G401 (cell line): ENCODE results near the gene F13A1. TPM values are rescaled to one million over a fixed set of nuclear protein-coding genes. Genes with fewer than 3 reads are reported as not detected.

ENCODE experiments used
- DNase-seq: peaks from one replicate; pipeline ENCODE4 v3.0.0-alpha.2; 2015; ENCODE audit warnings: low spot score
- in situ Hi-C: cut with HindIII; loops from 2 replicates; pipeline ENCODE4 v1.10.0; 2016; ENCODE audit warnings: low sequenced_read_pairs, mixed read lengths
- total RNA-seq: library from RNA; depleted of rRNA; stranded (reverse); fragments of >200 nt; shearing (Covaris generic); gene quantifications from 2 replicates; pipeline ENCODE4 v1.2.3, GENCODE V29; 2014

Gene F13A1
- total RNA-seq, 1 experiment from 2014 or later, result not detected

DNA sequence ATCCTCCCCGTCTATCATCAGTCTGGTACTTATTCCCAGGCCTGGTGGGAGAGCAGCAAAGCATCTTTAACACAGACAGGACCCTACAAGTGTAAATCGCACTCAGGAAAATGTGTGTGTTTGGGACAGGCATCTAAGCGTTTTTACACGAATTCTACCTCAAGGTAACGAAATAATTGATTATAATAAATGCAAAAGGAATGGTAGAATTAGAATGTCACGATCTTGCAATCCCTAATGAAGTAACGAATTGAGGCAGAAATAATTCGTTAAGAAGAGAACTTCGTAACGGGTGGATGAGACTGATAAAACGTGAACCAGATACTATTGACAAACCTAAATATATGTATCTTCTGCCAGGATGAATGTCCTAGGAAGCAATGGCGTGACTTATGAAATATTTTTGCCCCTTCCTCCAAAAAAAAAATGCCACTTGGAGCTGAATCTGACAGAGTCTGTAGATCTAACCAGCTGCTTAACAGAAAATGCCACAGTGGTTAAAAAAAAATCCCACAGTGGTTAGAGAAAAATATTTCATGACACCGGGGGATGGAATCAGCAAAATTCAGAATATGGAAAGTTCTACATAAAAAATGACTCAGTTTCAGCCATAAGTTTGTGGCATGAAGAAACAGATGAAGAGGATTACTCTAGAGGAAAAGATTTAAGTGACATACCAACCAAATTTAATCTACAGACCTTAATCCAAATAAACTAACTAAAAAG is 68.7 kb downstream of the F13A1 start:
- DNase-seq, result no peak
- in situ Hi-C loops, result no loop called here

GRCh38 chr6:6248651-6249050 is 71.8 kb downstream of the F13A1 start:
- no peak for DNase-seq
- in situ Hi-C loops, result no loop called here

GRCh38 chr6:6246544-6246943 is 73.9 kb downstream of the F13A1 start:
- DNase-seq, result no peak
- in situ Hi-C loops, result no loop called here

GRCh38 chr6:6244624-6245023 is 75.8 kb downstream of the F13A1 start:
- DNase-seq, result no peak
- in situ Hi-C loops, result no loop called here

DNA sequence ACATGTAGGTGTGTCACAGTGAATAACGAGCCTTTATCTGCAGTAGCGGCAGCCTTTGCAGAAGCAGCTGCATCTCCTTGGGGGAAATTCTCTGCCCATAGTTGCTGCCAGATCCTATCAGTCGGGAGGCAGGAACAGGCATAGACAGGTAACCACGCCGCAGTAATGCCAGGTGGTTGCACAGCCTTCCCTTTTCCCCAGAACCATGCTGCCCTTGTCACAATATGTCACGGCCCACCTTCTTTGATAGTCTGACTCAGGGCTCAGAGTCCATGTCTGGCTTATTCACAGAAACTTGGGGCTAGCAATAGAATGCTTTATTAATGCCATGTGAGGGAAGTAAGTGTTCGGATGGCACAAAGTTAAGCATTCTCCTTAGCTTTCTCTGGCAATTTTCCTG is 76.6 kb downstream of the F13A1 start:
- no peak for DNase-seq
- in situ Hi-C loops, result no loop called here

GRCh38 chr6:6239598-6240581 is 80.6 kb downstream of the F13A1 start:
- in situ Hi-C loops, result no loop called here
- DNase-seq, result no peak

DNA sequence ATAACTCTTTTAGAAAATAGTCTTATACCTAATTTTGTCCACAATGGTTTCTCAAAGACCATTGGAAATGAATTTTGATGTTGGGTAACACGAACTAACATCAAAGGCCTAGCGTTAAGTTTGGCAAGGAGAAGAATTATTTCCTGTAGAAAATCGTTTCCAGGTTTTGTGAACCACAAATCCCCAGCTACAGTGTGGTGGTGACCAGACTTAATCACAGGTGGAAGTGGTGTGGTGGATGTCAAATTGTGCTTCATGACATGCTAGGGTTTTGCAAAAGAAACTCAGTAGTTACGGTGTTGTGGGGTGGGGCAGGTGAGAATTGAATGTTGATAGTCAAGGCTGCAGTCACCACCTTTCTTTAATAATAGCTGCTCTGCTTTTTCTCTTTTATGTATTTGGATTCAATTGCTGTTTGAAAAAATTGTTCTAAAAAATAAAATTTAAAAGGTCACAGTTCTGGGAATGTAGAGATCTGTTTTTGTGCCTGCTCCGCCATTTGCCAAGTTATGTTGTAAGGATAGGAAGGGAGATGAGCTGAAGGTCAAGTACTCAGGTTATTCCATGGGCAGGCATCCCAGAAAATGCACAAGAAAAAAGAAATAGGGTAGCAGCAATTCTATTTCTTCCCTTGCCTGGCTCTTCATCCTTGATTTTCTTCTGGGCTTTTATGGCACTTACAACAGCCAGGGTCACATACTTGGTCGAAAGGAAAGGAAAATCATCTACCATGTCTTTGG is 83.6 kb downstream of the F13A1 start:
- in situ Hi-C loops, result no loop called here
- no peak for DNase-seq

DNA sequence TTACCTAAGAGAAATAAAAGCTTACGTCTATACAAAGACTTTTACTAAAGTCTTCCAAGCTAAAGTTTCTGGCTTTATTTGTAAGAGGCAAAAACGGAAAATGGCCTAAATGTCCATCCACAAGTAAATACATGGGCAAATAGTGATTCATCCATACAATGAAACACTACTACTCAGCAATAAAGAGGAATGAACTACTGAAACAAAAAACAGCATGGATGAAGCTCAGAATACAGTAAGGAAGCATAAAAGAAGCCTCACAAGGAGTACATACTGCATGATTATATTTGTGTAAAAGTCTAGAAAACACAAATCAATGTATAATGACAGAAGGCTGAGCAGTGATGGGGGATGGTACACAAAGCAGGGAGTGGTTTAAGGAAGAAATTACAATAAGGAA is 84.7 kb downstream of the F13A1 start:
- DNase-seq, result no peak
- in situ Hi-C loops, result no loop called here

DNA sequence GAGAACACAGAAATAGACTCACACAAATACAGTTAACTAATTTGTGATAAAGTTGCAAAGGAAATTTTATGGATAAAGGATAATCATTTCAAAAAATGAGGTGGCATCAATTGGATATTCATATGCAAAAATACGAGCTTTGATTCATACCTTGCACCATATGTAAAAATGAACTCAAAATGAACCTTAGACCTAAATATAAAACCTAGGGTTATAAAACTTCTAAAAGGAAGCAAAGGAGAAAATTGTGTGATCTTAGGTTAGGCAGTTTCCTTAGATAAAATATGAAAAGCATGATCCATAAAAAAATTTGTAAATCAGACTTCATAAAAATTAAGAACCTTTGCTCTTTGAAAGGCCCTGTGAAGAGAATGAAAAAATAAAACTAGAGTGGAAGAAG is 85.5 kb downstream of the F13A1 start:
- DNase-seq, result no peak
- in situ Hi-C loops, result no loop called here

DNA sequence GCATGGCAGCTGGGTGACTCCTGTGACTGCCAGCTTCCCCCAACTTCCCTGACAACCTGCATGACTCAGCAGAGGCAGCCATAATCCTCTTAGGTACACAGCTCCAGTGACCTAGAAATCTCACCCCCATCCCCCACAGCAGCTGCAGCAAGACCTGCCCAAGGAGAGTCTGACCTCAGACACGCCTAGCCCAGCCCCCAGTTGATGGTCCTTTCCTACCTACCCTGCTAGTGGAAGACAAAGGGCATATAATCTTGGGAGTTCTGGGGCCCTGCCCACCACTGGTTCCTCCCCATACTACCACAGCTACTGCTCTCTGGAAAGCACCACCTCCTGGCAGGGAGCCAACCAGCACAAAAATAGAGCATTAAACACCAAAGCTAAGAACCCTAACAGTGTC is 90.2 kb downstream of the F13A1 start:
- DNase-seq, result no peak
- in situ Hi-C loops, result no loop called here

DNA sequence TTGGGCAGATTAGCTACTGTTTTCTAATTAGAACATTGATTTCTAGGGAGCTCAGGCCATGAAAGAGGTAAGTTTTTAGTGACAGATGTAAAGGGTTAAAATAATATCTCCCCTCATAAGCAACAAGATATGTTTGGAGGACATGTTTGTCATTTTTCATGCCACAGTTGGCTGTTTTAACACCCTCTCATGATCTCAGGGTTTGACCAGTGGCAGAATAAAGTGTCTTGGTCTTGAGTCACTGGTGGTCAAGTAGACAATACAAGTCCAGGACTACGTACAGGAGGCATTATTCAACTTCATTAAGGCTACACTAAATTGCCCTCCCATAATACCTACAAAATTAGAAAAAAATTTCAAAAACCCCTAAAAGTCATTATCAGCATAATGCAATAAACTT is 92.6 kb downstream of the F13A1 start:
- DNase-seq, result no peak
- in situ Hi-C loops, result no loop called here

DNA sequence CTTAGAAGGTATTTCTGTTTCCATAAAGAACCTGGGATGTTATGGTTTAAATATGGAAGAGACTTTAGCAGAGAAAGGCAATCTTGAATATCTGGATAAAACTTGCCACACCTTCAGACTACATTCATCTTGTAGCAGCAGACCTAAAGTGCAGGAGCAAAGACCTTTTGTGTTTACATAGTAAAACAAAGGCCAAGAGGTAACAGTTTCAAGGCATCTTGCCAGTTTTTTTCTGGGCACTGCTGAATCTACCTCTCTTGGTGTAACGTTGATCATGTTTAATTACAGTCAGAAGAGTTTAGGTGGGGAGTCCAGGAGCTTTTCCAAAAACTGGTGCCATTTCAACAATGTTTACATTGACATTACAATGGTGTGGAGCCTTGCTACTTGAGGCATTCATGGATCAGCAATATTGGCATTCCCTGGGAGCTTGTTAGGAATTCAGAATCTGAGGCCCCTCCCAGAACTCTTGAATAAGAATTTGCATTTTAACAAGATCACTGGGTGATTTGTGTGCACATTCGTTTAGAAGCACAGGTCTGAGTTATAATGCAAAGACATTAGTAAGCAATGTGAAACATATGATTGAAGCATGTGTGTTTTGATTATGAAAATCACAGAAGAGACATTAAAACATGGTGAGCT is 94.5 kb downstream of the F13A1 start:
- no peak for DNase-seq
- in situ Hi-C loops, result no loop called here

DNA sequence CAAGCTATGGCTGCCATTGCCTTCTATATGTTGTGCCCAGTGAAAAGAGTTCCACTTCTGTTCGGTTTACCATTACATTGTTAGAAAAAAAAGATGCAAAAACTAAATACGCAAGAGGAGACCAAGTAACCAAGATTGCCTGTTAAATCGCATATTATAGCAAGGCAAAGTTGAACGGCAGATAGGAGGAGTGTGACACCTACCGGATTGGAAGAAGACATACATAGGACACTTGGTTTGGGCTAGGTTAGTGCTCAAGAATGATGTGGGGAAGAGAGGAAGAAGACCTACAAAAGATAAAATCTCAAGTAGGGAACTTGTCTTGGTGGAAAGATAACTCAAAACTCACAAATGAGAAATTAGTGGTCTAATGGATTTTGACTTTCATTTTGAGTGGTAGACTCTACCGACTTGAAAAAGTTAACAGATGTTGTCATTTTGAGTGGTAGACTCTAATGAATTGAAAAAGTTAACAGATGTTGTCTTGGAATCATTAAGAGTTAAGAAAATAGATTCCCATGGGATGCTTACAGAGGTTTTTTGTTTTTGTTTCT is 95.5 kb downstream of the F13A1 start:
- in situ Hi-C loops, result no loop called here
- no peak for DNase-seq

DNA sequence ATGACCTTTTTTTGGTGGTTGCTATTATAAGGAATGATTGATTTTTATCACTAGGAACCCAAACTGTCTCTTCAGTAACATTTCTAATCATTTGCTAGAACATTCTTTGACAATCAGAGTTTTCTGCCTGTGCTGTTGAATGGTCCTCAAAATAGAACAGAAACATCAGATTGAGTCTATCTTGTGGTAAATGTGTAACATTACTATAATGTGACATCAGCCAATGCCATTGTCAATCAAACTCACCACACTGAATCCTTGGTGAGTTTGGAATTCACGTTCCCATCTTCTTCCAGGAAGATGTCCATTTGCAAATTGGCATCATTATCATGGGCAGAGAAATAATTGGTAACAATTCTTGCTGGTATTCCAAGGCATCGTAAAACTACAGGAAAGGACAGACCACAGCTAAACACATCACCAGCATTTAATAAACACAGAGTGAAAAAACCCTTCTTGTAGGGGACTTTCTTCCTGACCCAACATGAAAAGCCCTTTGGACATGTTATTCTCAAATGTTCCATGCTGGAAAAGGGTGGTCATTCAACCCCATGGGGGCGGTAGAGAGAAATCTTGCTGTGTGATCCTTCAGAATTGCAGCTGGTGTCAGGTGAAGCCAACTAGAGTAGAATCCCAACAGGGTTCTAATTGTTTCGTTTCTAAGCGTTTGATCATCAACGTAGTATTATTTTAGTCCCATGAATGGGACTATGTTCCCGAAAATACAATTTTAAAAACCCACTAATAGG is 98.5 kb downstream of the F13A1 start:
- no peak for DNase-seq
- in situ Hi-C loops, result no loop called here

- in situ Hi-C loops, result no loop called here
- no peak for DNase-seq
Observed at GRCh38 chr6:6220718-6221117, 99.7 kb downstream of the F13A1 start.

DNA sequence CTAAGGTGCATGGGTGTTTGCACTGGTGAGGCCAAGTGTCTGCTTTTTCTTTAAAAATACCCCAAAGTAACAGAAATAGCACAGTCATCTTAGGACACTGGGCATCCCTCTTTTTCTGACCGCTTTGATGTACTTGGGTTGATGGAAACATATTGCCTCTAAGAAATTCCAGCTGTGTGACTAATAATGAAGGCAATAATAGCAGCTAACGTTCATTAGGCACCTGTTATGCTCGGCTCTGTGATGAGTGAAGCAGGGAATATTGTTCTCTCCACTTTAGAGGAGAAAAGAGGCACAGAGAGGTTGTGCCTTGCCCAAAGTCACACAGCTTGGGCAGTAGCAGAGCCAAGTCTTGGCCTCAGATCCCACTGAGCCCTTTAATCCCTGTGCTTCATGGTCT is 100.7 kb downstream of the F13A1 start:
- in situ Hi-C loops, result no loop called here
- DNase-seq, result no peak

DNA sequence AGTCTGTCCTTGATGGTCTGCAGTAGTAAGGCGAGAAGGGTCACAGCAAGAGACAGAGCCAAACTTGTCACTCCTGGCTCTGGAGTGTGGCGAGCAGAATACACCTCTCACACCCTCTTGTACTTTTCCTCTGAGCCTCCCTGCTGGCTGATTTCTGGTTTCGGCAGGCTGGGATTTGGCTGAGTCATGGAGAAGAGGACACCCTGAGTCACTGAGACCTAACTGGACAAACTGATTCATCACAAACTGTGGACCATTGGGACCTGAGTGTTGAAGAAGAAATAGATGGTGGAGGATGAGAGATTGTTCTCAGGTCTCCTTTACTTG is 101.7 kb downstream of the F13A1 start:
- DNase-seq, result no peak
- in situ Hi-C loops, result no loop called here

GRCh38 chr6:6217855-6218758 is 102.4 kb downstream of the F13A1 start:
- DNase-seq, result no peak
- in situ Hi-C loops, result no loop called here
